ENCODE results near the gene NTMT1.

DNA sequence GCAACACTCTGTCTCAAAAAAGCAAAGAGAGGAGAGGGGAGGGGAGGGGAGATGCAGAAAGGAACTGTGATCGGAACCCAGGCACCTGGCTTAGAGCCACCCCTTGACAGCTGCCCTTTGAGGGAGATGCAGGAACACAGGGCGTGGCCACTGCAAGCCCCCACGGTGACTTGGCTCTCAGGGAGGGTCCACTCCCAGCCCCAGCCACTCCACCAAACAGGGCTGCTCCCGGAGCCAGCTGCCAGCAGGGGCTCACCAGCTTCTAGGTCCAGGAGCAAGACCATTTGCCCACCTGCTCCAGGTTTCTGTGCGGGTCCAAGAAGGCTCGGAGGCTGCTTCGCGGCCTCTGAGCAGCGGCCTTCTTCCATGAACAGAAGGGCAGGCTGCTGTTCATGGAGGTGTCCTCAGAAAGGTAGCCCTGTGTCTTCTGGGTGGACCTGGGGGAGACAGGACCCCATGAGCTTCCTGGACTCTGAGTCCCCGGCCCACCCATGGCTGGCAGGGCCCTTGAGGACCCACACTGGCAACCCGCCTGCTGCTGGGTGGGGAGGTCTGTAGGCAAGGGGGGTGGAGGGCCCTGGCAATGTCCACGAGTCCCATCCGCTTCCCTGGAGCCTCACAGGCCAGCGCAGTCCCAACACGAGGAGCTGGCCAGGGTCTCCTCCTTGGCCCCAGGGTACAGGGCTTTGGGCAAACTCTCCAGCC lies 13.0 kb upstream of the NTMT1 start:
- TF ChIP-seq ZNF274 (IDR thresholded peaks at IDR 0.05; ENCODE audit: low read depth, low read length), result no peak
- TF ChIP-seq, protein P1, sequence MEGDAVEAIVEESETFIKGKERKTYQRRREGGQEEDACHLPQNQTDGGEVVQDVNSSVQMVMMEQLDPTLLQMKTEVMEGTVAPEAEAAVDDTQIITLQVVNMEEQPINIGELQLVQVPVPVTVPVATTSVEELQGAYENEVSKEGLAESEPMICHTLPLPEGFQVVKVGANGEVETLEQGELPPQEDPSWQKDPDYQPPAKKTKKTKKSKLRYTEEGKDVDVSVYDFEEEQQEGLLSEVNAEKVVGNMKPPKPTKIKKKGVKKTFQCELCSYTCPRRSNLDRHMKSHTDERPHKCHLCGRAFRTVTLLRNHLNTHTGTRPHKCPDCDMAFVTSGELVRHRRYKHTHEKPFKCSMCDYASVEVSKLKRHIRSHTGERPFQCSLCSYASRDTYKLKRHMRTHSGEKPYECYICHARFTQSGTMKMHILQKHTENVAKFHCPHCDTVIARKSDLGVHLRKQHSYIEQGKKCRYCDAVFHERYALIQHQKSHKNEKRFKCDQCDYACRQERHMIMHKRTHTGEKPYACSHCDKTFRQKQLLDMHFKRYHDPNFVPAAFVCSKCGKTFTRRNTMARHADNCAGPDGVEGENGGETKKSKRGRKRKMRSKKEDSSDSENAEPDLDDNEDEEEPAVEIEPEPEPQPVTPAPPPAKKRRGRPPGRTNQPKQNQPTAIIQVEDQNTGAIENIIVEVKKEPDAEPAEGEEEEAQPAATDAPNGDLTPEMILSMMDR (IDR thresholded peaks at IDR 0.05 in 2 of 3, conservative IDR thresholded peaks at IDR 0.05 in 1 of 3; ENCODE audit: borderline replicate concordance in 1 of 3, insufficient read depth in 1 of 3, low read depth in 2 of 3, low read length in 2 of 3), result no peak
- TF ChIP-seq POLR2AphosphoS5 (IDR thresholded peaks at IDR 0.05; ENCODE audit: low read depth, low read length), result no peak
- TF ChIP-seq EZH2phosphoT487 (IDR thresholded peaks at IDR 0.05; ENCODE audit: borderline replicate concordance), result no peak

Data from HCT116 (cell line).